HG03095 (cell line): ENCODE measurements around the gene LRRC8B.
A peak's percentile ranks its signal among the peaks of the same experiment; 100 is the strongest.

Source experiments
- ATAC-seq: cut with Tn5 transposase; IDR thresholded peaks from one replicate; pipeline ENCODE4 v1.9.1; 2021; ENCODE audit warnings: moderate library complexity; ENCODE audit not compliant: unreplicated experiment

The LRRC8B gene

DNA sequence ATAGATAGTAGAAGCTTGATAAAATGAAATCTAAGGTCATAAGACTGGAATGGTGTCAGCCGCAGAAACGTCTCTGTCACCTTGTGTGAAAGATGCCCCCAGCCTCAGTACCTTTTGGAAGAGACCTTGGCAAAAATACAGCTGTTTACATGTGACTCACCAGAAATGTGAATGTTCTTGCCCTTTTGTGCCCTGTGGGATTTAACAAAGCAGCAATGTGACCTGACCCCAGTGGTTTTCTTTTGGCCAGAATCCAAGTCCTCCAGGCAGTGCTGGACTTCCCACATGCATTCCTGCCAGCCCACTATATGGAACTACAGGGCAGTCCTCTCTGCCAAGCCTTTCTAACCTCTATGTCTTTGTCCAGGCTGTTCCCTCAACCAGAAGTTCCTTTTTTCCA, 81.1 kb downstream of the LRRC8B start:
- no peak for ATAC-seq

DNA sequence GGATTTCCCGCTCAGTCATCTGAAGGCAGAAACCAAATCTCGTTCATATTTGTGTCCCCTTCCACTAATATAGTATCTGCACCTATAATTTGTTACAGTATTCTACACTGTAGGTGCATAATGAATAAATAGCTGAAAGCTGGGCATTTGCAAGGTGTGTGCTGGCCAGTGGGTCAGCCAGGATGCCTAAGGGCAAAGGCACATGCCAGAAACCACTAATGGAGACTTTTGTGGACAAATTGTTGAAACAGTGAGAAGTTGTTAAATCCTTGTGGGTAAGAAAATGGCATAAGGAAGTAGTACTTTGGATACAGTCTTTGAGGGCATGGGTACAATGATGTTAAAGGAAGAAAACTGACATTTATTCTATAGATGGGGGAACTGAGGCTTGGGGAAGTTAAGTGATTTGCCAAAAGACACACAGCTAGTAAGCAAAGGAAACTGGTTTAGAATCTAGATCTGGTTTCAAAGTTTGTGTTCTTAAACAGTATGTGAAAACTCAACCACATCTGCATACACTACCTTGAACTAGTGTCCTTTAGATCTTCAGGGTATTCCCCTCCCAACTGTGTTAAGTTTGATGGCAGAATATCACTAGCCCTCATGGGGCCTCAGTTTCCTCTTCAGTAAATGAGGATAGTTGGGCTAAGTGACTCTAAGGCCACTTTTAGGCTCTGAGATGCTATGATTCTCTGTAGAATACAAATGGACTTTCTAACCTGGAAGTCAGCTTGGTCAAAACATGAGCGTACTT, 81.8 kb downstream of the LRRC8B start:
- ATAC-seq: no peak

DNA sequence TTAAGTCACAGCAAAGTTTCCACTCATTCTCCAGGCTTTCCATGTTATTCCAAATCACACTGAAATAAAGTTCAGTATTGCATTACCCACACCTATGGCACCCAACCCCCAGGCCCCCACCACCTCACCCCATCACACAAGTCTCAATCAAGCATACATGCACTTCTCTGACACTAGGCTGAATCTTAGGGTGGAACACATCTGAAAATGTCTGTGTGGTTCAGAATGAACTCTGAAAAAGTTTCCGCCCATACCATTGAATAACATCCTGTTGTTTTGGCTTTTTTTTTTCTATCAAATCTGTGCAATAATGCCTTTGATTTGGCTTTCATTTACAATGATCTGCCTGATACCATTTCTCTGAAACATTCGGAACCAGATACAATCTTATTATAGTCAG, 82.5 kb downstream of the LRRC8B start:
- no peak for ATAC-seq

DNA sequence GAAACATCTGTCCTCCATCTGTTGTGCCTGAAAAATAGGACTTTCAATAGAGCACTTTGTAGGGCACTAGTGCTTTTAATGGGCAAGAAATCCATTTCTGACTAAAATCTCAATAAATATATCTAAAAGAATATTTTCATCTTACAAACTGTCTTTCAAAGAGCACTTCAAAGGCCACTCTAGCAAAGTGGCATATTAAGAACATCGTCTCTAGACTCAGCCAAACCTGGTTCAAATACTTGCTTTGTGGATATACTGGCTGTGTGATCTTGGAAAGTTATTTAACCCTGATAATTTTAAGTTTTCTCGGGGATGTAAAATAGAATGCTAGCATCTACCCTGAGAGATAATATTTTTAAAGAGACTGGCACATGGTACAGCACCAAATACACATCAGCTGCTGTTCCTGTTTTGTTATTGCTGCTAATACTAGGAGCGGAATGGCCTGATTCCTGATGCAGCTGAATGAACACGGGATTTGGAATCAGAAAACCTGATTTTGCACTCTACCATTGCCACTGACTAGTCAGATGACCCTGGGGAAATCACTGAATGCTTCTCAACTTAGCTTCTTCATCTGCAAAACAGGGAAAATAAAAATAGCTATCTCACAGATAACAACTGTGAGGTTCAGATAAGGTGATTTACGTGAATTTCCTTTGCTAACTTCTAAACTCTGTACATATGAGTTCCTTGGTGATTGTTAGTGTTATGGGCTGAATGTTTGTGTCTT, 83.1 kb downstream of the LRRC8B start:
- ATAC-seq: no peak

DNA sequence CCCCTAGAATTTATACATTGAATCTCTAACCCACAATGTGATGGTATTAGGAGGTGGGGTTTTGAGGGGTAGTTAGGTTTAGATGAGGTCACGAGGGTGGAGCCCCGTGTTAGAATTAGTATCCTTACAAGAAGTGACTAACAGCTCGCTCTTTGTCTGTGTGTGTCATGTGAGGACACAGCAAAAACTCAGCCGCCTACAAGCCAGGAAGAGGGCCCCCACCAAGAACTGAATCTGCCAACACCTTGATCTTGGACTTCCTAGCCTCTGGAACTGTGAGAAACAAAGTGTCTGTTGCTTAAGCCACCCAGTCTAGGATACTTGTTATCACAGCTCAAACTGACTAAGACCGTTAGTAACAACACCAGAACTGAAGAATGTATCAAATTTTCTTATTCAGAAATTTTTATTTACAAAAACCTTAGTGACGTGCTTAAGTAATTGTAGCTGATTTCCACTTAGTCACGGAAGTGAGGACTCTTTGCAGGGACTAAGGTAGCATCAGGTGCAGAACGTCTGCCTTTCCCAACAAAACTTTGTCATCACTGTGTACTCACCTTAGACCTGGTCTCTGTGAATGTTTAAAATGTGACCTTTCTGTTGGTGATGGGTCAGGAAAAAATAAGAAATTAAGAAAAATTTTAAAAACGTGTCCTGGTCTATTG, 83.8 kb downstream of the LRRC8B start:
- no peak for ATAC-seq

DNA sequence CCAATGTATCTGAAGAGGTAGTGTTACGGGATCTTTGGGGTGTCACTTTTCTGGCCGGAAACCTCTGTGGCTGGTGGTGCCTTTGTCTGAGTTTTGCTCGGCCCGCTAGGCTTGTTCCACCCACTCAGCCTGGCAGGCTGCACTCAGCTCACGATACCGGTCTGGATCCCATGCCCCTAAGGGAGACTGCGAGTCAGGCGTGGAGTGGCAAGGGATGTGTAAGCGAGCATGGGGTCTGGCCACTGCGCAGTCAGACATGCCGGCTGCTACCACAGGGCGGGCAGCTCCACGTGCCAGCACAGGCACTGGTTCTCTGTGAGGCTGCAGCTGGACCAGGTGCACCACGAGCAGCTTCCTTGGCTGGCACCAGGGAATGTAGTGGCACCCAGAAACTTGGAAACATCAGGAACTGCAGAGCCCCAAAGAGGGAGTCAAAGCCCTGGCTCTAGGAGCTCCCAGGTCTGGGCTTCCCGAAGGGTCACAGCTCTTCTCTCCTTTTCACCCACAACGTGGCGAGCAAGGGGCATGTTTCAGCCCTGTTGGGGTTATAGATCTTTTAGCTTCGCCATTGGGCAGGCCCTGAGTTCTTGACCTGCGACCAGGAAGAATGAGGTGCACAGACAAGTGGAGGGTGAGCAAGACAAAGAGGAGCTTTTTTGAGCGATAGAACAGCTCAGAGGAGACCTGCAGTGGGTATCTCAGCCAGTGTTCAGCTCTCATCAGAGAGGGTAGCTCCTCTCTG, 84.5 kb downstream of the LRRC8B start:
- ATAC-seq: no peak

DNA sequence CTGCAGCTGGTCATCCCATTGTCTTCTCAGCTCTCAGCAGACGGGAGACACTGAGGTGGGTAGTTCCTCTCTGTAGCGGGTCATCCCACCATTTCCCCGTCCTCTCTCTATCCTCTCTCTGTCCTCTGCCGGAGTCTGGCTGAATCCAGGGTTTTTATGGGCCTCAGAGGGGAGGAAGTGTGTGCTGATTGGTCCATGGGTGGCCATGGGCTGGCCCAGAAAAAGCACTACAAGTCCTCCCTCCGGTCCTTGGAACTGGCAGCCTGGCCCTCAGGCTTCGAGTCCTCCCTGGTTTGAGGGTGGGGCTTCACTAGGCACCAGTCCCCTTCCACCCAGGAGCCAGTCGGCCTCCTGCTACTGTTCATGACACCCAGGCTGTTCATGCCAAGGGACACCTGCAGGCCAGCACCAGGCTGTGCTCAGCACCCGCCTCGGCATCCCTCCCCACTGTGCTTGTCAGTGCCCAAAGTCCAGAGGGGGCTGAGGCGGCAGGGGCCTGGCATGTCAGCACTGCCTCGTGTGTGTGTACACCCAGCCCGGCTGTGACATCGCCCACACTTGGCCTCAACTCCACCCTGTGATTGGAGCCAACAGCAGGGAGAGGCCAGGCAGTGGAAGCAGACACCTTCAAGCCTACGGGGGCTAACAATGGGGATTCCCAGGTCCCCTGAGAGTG, 85.3 kb downstream of the LRRC8B start:
- no peak for ATAC-seq

DNA sequence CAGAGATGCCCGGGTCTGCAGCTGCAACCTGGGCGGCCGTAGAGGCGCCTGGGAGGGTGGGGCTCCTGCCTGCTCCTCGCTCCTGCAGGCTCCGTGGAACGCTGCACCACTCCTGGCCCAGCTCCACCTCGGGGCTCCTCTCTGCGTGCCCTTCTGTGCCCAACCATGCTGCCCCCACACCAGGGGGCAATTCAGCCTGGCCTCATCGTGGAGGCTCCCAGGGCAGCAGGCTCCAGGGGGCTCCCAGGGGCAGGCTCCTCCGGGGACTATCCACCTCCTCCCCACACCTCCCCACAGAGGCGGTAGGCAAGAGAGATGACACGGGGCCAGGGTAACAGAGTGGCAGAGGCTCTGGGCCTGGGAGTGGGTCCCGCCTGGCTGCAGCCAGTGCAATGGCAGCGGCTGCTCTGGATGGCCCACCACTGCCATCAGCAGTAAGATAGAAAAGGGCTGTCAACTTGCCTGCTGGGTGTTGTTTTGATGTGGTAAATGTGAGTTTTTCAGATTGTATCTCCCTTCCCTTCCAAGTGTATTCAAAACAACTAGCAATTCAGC, 85.9 kb downstream of the LRRC8B start:
- ATAC-seq: no peak

DNA sequence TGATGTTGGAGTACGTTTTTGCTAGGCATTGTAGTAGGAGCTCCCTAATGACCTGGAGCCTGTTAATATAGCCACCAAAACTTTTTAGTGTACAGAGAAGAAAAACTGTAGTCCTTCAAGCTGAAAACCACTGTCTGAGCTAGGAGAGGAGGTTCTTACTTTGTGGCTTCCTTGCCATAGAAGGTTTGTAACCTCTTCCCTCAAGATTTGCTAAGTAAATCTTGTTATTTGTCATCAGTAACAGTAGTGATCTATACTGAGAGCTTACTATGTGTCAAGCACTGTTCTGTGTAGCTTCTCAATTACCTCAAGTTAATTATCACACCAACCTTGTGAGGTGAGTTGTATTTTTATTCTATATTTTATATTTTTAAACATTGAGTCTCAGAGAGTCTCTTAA, 87.1 kb downstream of the LRRC8B start:
- ATAC-seq: peak; percentile 97

DNA sequence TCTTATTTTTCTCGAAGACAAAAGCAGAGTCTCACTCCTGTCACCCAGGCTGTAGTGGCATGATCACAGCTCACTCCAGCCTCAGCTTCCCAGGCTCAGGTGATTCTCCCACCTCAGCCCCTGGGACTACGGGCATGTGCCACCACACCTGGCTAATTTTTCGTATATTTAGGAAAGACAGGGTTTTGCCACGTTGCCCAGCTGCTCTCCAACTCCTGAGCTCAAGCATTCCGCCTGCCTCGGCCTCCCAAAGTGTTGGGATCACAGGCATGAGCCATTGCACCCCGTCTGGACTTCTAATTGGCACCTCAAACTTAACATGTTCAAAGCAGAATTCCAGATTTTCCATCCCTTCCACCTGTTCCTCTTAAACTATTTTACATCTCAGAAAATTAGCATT, 89.3 kb downstream of the LRRC8B start:
- ATAC-seq: no peak

DNA sequence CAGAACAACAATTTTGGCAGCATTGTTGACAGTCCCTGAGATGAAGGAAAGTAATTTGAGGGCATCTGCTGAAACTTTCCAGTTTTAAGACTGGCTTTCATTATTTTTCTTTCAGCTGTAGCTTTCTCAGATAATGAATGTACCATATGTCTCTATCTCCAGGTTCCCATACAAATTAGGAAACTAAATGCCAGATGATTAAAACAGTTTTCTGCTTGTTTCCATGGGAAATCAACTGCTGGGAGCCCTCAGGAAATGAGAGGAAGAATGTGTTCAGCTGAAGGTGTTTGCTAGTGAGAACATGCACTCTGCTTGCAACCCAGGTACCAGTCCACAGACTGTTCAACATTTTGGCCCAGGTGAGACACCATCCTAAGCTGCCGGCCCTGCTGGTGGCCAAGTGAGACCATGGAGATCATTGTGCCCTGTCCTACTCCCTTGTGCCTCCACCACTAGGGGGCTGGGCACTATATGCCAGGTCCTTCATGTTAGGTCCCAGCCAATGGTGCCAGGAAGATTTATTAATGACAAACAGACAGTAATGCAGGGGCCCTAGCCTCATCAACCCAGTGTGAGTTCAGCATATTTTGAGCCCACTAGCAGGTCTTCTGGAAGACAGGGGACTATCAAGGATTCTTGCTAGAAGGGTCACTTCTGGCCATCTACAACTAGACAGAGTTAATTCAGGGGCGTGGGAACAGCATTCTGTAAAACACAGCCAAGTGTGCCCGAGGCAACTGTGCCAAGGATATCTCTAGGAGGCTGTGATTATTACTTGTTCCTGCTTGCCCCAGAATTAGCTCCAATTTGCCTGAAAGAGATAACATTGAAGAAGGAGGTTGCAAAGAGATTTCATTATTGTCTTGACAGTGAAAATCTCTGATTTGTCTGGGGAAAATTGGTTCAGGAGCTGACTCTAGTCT, 91.3 kb downstream of the LRRC8B start:
- no peak for ATAC-seq

DNA sequence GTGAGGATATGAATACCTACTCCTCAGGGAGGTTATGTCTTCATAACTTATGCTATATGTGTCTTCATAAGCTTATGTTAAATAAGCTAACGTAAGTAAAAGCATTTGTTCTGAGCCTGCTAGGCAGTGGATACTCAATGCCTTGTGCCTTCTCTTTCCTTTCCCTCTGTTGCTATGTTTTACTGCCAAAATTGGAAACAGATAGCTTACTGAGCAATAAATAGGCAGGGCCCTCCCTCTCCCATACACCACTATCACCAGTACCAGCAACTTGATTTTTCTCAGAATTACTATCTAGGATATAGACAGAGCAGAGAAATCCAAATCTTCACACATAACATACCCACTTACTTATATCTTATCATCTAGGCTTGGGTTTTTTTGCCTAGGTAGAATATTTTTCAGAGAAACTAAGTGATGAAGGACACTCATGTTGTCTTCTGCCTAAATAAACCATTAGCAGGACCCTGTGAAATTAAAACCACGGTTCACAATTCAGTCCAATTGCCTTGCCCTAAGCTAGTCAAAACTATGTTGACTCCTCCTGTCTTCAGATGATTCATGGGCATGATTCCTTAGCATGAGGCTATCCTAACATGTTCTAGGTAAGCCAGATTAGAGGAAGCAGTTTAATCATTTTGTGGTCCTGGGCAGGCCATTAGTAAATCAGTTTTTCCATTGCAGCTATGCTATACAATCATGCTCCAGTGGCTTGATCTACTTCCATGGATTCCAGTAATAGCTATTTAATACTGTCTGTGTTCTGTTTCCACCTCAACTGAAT, 92.4 kb downstream of the LRRC8B start:
- ATAC-seq: no peak

DNA sequence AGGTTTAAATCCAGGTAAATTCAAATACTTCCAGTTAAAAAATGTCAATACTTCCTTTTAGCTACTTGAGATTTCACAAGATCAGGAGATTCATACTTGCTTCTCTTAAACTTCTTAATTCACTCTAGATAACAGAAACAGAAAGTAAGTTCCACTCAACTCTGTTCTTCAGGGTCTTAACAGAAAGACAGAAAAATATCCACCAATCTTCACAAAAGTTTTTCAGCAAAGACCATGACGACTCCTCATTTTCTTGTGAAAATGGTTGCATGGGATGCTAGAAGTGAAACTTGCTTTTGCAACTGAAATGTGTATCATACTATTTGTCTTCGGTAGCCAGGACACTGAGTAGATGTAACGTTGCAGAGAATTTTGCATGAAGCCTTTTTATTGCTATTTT, 96.0 kb downstream of the LRRC8B start:
- ATAC-seq: no peak

DNA sequence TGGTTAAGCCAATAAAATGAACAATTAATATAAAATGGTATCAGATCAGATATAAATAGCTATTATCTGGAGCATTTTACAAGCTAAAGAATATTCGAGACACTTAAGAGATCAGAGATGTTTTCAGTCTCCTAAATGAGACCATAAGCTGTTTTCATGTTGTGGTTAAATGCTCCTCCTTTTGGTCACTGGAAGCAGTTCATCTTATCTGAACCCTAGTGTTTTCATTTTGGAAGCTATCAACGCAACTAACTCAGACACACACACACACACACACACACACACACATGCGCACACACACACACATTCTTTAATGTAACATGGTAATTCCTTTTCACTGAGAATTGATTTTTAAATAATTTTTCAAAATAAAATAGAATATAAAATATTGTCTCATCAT, 98.3 kb downstream of the LRRC8B start:
- no peak for ATAC-seq

DNA sequence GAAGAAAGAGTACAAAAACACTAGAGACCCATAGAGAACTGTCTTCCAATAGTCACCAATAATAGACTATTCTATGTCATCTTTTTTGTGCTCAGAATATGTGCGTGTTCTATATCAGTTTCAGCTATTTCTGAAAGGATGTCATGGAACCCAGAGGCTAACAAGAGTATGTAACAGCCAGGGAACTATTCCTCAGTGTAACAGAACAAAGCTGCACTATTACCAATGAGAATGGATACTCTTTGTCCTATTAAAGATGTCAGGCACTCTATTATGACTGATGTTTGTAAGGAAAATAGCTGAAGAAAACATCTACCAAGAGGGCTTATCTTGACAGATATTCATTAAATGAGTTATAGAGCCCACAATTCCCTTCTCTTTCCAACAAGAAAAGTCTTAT, 99.7 kb downstream of the LRRC8B start:
- ATAC-seq: no peak

DNA sequence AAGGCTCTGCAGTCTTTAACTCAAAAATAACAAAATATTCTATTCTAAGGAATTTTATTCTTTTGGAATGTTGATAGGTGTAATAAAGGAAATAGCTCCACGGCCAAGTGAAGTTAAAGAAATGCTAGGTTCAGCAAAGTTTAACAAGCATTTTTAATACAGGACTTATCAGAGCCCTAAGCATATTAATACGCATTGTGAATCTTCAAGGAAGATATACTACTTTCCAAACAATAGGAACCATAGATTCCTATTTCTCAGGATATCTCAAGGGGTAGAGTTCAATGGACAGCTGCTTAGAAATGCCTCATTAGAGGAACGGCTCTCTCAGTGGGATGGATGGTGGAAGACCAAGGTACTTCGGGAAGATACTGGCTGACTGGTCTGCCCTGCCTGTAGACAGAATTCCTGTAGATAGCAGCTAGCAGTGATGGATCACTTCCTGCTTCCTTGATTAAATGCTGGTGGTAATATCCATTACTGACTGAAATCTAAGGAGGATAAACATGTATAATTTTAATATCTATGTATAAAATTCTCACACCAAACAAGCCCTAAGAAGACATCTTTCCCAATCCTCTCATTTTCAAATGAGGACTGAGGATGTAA, 100.2 kb downstream of the LRRC8B start:
- ATAC-seq: no peak

DNA sequence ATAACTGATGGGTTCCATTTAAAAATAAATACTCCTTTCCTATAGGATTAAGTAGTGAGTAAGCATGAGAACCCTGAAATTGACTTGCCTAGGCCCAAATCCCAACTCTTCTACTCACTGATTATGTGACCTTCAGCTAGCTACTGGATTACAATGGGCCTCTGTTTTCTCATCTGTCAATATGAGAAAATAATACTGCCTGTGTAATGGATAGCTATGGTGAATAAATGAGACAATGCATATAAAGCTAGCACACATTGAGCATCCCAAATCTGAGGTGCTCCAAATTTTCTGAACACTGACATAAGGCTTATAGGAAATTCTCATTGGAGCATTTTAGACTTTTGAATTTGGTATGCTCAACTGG, 103.0 kb downstream of the LRRC8B start:
- no peak for ATAC-seq

DNA sequence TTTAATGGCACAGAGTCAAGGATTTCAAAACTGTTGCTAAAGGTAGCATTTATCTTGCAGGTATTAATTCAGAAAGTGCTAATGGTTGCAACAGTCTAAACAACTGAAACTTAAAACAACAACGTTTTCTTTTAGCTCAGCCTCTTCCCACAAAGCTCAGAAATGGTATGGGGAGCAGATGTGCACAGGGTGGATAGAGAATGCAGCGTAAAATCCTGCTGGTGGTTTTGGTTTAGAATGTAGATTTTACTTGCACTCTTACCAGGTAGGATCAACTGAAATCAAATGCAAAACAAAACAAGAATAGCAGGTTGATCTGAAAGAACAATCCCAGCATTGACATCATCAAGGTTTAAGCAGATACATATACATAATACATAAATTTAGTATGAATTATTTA, 104.5 kb downstream of the LRRC8B start:
- no peak for ATAC-seq
